NOMO-1 (cell line): ENCODE data around the gene CCR3.

ENCODE experiments used
- DNase-seq, 2 experiments: peaks; one replicate each; lab custom pipeline; 2025; ENCODE audit not compliant: unreplicated experiment in 2 of 2; lab: John Stamatoyannopoulos, UW

Gene CCR3

DNA sequence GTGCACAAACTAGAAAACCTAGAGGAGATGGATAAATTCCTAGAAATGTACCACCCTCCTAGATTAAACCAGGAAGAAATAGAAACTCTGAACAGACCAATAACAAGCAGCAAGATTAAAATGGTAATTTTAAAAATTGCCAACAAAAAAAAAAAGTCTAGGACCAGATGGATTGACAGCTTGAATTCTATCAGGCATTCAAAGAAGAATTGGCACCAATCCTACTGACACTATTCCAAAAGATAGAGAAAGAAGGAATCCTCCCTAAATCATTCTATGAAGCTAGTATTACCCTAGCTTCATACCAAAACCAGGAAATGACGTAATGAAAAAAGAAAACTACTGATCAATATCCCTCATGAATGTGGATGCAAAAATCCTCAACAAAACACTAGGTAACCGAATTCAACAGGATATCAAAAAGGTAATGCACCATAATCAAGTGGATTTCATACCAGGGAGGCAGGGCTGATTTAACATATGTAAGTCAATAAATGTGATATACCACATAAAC is 24.0 kb upstream of the CCR3 start:
- no peak for DNase-seq

DNA sequence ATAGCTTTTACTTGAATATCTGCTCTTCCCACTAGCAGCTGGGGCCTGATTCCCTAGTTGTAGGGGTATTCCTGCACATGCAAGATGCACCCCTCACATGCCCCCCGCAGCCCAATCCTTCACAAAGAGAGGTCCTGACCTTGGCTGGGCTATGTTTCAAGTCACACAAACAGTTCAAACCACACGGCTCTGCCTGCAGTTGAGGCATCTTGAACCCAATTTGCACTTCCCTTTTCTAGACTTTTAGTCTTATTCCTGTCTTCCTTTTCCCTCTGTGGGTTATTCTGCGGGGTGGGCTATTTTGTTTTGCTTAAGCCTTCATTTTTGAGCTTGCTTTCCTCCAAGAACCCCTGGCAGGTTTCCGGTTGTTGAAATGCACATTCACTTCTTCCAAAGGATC is 20.9 kb upstream of the CCR3 start:
- peak; percentile 64 to 83 for DNase-seq

DNA sequence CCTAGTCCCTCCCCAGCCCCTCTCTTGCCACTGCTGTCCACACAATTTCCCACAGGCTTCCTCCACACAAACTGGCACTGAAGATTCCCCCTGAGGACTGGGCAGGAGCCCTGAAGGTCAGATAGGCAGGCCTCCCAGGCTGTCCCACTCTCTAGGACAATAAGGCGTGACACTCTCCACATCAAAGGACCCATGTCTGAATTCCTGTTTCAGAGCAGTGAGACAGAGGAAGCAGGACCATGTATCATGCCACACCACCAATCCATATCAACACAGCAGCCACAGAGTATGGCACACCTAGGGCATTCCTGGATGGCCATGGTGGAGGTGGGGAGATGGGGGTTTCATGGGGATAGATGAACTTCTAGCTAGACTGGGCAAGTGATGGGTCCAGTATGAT is 20.3 kb upstream of the CCR3 start:
- DNase-seq: no peak

DNA sequence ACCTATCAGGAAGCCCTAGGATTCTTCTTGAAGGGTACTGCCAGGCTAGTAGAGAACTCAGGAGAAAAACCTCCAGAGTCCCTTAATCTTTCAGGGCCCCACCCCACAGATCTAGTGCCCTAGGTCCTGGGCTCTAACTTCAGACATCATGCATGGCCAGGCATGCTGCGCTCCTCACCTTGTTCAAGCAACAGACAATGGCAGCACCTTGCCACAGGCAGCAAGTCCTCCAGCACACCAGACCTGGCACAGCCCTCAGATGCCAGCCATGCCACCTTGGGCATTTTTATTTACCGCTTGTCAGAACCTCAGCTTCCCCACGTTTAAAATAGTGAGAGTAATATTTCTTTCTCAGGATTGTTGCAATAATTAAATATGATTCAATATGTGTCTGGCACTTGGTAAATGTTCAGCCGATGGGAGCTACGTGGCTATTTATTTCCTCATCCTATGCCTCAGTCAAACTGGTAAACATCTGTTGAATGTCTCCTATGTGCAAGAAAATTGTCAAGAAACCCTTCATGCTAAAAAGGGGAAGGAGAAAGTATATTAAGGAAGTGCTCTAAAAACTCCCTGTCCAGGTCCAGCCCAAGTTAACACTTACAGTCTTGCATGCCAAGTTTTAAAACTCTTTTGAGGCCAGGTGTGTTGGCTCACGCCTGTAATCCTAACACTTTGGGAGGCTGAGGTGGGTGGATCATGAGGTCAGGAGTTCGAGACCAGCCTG is 19.7 kb upstream of the CCR3 start:
- DNase-seq: peak; percentile 85 to 98

DNA sequence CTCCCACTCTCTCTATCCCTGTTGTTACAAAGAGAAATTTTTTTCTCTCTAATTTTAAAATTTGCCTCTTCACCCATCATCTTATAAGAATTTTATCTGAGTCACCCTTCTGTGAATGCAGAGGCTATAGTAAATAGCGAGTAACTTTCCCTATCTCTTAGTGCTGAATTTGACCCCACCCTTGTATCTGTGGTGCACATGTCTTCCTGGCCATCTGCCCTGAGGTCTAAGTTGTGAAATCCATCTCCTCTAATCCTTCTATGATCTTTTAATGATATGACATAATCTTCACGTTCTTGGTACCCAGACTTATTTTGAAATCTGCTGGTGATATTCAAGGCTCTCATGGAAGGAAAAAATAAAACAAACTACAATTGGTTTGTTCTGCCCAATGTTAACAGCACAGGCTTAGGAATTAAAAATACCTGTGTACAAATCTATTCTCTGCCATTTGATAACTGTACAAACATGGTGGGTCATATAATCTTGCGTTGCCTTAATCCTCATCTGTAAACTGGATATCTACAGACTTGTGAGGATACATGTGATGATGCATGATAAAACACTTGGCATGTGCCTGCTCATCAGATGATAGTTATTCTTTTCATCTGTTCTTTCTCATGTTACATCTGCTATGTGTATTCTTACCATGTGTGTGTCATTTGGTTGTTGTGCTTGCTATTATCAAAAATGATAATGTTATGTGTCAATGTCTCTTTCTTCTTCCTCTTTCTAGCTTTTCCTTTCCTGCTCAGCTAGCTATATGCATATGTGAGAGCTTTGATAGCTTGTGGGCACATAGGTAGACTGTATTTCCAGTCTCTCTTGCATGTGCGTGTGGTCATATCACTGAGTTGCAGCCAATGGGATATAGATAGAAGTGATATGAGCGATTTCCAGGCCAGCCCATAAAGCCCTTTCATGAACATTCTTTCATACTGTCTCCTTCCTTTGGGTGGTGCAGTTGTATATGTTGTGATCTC is 13.7 kb upstream of the CCR3 start:
- peak; percentile 86 to 97 for DNase-seq

DNA sequence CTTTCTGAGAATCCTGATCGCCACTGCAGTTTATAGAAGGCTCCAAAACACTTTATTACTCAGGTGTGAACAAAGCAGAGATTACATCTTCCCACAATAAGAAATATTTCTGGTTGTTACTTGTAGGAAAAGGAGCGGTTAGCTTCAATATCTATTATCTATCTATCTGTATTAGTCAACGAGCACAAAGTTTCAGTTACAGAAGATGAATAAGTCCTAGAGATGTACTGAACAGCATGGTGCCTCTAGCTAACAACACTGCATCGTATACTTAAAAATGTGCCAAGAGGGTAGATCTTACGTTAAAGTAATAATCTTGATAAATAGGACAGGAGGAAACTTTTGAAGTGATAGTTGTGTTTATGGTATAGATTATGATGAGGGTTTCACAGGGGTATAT is 10.9 kb upstream of the CCR3 start:
- no peak for DNase-seq

DNA sequence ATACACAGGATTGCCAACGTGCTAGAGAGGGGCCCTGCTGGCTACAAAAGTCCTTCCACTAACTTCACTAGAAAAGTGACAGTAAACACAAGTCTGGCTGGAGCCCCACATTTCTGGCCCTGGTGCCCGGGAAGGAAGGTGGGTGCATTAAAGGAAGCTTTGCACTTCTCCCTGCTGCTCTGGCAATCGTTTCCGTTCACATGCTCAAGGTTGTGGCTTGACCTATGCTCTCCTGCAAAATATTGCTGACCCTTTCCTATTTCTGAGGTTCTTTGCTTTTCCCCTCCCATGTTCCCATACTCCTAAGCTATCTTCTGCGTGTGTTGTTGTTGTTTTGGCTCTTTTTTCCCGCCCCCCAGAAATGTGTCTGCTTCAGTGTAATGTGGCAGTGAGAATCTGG is 9.1 kb upstream of the CCR3 start:
- DNase-seq: no peak

DNA sequence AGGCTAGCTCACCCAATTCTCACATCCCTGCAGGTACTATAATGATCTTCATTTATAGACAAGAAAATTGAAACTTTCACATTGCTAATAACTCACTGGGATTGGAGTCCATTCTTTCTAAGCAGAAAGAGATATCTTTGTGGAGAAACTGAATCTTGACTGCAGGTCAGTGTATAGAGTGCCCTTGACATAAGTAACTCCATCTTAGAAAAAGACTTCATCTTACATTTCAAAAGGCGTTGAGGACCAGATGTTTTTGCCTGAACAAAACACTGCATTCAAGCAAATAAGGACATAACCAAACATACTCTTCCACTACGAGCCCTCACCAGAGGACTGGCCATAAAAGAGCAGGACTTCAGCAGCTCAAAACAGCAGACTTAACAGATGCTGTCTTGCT is 6.8 kb upstream of the CCR3 start:
- DNase-seq: no peak

DNA sequence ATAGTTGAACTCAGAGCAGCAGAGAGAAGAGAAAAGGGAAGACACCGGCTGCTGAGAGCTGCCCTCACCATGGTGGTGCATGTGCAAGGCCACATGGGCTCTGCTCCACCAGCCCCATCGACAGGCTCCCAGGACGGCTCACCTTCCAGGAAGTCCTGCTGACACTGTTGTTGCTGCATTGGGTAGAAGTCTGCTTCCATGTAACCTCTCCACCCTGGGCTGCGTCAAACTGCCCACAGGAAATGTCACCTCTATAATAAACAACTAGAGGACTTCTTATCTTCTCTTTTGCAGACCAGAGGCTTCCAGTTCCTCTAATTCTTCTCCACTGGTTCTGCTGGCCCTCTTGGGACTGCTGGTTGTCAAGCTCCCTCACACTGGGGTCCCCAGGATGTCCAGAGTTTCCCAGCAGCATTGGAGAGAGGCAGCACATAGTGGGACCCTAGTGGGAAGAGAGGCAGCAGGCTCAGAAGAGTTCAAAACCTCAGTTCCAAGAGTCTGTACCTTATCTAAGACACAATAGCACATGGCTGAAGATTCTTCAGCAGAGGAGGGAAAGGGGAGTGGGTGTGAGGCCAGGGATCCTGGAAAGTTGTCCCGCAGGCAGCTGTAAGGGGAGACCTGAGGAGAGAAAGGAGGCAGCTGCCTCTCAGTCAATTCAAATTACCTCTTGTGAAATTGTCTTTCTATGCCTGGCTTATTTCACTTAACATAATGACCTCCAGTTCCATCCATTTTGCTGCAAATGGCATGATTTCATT is 5.8 kb upstream of the CCR3 start:
- peak in 1 of 2 experiments; percentile 16 for DNase-seq

DNA sequence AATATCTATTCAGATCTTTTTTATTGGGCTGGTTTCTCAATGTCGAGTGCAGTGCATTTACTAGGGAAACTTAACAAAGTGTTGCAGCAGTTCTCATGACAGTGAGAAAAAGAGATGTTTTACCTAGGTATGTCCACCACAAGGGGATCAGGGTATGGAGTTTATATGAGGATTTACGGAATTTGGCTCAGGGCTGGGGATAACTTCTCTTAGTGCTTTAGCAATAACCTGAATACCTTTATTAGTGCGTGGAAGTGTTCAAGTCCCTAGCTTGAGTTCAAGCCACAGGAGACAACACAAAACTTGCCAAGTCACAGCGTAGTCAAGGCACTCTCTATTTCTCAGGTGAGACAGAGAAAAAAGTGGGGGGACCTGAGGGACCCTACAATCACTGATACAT is 3.9 kb upstream of the CCR3 start:
- DNase-seq: no peak

DNA sequence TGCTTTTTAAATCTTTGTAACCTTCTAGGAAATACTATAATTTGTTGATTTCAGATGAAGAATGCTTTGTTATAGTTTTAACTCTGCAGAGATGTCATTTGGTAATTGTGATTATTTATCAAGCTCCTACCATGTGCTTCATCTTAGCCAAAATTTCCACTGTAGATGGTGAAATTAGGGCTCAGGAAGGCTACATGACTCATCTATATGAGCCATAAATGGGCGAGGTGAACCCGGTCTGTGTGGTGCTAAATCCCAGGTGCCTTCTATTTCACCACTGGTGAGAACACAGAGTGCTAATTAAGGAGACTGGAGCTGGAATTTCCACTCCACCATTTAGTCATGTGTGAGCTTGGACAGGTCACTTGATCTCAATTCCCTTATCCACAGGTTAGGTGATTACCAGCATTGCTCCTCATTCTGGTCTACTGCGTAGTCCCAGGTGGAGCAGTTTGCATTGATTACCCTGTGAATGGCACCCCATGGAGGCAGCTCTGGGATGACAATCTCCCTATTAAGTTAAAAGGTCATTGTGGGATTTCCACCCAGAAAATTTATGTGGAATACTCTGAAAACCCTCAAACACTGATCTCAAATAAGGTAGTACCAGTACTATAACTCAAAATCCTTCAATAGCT is 2.8 kb upstream of the CCR3 start:
- DNase-seq: no peak

DNA sequence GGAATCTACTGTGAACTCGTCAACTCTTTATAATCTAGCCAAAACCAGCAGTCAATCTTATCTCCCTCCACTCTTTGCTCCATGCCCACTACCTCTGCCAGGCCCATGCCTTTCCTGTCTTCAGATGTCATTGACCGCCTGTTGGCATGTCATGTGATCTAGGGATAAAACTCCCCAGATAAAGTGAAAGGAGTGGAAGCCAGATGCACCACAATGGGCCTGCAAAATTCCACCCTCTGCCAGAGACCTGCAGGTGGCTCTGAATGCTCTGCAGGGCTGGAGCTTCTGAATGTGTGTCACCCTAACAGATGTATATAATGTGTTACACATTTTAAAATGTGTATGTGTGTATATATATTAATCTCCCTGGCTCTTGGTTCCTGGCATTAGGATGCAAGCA is 2.3 kb upstream of the CCR3 start:
- DNase-seq: no peak

DNA sequence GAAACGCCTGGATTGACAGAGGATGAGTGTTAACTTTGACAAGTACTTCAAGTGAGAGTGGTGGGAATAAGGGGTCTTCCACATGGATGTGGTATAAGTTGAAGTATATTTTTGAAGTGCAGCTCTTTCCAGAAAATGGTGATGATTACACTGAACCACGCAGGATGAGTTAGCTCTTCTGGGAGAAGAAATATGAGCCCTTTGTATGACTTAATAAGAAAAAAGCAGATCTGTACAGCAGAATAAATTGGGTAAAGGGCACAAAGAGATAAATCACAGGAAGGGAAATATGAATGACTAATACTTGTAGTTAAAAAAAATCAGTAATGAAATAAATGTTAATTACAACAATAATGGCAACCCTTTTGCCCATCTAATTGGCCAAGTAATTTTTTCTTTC is 1.3 kb downstream of the CCR3 start:
- DNase-seq: no peak

DNA sequence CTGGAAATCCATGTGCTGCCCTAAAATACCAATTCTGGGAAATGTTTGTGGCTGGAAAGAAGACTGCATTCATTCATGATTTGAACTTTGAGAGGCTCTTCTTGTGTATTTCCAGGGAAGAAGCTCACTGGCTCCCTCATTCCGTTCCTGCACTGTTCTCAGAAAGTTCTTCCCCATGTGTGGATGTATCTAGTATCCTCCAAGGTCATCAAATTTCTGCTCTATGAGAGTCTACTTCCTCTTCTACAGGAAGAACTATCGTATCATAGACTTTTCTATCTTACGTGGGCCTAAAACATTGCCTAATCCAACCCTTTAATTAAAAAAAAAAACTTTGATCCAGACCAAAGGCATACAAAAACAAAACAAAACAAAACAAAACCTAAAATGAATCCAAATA is 2.9 kb downstream of the CCR3 start:
- DNase-seq: peak in 1 of 2 experiments; percentile 55

DNA sequence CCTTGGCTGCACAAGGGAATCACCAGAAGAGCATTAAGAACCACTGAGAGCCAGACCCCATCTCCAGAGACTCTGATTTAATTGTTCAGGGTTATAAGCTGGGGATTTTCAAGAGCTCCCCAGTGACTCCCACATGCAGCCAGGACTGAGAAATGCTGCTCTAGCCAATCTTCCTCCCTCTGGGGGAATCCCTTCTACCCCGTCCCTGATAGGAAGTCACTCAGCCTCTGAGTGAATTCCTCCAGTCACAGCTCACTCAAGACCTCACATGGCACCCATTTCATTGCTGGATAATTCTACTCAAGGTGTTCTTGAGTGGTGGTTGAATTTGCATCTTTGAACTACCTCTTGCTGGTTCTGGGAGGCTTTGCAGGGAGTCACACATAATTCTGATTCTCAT is 10.7 kb downstream of the CCR3 start:
- DNase-seq: no peak

DNA sequence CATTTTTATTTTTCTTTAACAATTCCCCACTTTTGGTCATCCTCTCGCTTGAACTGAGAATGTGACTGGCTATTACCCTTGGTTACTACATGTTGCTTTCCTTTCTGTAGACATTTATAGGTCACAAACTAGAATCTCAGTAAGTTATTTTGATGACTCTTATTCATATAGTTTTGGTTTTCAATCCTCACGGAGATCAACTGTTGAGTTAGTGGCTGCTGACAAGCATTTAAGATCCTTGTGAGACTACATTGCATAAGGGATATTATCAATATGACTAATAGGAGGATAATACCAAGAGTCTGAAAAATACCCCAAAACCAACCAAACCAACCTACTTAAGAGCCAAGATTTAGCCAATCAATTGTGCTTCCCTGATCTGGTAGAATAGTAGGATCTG is 16.3 kb downstream of the CCR3 start:
- no peak for DNase-seq

DNA sequence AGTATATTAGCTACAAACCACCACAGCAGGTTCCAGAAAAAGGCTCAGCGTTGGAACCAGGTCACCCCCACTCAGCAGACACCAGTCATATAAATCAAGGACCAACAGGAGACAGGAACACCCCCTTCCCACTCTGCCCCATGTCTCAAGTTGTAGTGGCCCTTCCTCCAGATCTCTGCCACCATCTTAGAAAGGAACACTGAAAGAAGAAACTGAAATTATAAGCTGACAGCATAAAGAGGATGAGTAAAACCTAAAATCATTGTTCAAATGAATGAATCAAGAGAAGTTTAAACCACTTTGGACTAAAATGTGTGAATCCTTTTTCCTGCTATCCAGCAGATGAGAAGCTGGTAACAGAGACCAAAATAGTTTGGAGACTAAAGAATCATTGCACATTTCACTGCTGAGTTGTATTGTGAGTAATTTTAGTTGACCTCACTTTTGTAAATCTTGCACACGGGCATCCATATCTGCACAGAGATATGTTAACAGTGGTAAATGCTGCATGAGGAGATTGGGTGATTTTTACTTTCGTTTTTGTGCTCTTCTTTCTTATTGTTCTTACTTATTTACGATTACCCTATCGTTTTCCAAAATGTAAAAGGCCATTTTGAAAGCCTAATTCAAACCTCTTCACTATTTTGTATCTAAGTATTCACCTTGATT is 19.8 kb downstream of the CCR3 start:
- no peak for DNase-seq

DNA sequence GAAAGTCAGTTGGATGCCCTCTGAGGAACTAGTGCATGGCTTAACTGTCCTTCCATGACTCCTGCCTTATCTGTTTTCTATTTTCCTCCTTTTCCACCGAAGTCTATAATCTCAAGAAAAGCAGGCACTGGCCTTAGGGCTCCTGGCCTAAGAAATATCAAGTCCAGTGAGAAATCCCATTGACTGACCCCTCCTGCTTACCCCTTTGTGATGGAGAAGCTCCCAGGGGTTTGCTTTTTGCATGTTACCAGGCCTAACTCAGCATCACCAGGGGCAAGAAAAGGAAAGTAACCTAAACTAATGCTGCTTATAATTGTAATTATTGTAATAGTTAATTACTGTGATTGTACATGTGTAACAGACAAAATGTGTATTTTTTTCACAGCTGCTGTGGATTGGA is 21.7 kb downstream of the CCR3 start:
- no peak for DNase-seq

DNA sequence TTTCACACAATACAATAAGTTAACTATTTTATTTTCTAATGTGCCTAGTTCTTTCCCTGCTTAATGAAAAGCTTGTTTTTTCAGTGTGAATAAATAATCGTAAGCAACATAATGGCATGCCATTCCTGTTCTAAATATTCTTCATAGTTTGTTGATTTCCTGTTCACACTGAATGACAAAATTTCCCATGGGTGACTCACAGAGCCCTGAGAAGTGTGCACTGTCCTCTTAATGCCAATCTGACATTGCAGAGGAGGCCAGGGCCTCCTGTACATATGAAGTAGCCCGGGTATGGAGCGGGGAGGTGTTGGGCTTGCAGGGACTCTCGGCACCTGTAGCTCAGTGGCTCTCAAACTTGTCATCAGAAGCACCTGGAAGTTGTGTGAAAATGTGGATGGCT is 24.3 kb downstream of the CCR3 start:
- DNase-seq: no peak

DNA sequence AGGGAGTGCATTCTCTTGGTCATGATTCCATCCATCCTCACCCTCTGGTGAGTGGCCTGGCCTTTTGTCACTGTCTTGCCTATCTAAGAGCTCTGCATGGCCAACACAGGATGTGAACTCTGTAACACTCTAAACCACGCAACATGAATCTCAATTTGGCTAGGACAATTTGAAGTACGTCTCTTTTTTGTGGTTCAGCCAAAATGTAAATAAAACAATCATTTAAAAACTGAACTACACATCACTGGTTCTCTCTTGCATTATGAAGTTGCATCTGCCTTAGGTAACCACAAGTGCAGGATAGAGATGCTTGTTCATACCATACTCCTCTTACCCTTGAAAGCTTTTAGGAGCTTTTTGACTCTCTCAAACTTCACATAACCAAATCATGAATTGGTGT is 27.3 kb downstream of the CCR3 start:
- no peak for DNase-seq
